Measurements from ENCODE around the gene TMEM236. TPM values are rescaled to one million over a fixed set of nuclear protein-coding genes. Genes with fewer than 3 reads are reported as not detected.

The TMEM236 gene
- total RNA-seq, 2 experiments from 2014 or later = not detected

Small RNA genes lying within 50 kb of the gene (microRNA-seq; reads per million reads assigned to microRNA genes)
- gene MIR511 (ENCODE audit: borderline replicate concordance) = not detected

Small RNA genes lying within 50 kb of the gene (small RNA-seq; reads per million reads assigned to genes)
- not detected for gene MIR511

Other genes with a start within 250 kb of the TMEM236 start
- not detected in 2 replicates for gene HACD1, start 134.8 kb upstream of the TMEM236 start, total RNA-seq (2014; rRNA removed; shearing (Covaris generic))
- not detected in 2 replicates for gene HACD1, start 134.8 kb upstream of the TMEM236 start, total RNA-seq (2022)
- gene STAM, start 108.0 kb upstream of the TMEM236 start, total RNA-seq (2014; rRNA removed; shearing (Covaris generic)) = 8.6 and 12.9 TPM in 2 replicates
- 18.2 and 18.8 TPM in 2 replicates for gene STAM, start 108.0 kb upstream of the TMEM236 start, total RNA-seq (2022)
- not detected in 2 replicates for gene MRC1, start 57.1 kb downstream of the TMEM236 start, total RNA-seq (2014; rRNA removed; shearing (Covaris generic))
- gene MRC1, start 57.1 kb downstream of the TMEM236 start, total RNA-seq (2022) = not detected in 2 replicates
- not detected in 2 replicates for gene SLC39A12, start 199.7 kb downstream of the TMEM236 start, total RNA-seq (2014; rRNA removed; shearing (Covaris generic))
- gene SLC39A12, start 199.7 kb downstream of the TMEM236 start, total RNA-seq (2022) = not detected in 2 replicates

Data from OCI-LY7 (cell line).